WTC11 (cell line): ENCODE measurements around the gene CIRBP. TPM values are rescaled to one million over a fixed set of nuclear protein-coding genes. Genes with fewer than 3 reads are reported as not detected.

ENCODE experiments used
- ATAC-seq: fragments of 200-7000 bp; cut with Tn5 transposase; 2 replicates; pipeline ENCODE4 v1.10.0; 2021; ENCODE audit warnings: mild to moderate bottlenecking, moderate library complexity
- CTCF ChIA-PET: fragments of 300-600 bp; sonication (Branson Sonifier 250); formaldehyde crosslinking; loops from one replicate; lab custom pipeline; 2021; ENCODE audit warnings: antibody characterized with exemption; lab: Charles Lee
- POLR2A ChIA-PET: fragments of 350-600 bp; sonication (Branson Sonifier 250); formaldehyde crosslinking; loops from one replicate; lab custom pipeline; 2021; ENCODE audit warnings: antibody characterized with exemption; lab: Charles Lee
- DNase-seq: peaks from one replicate; pipeline ENCODE4 v3.0.0; 2021; ENCODE audit warnings: low spot score
- H3K27ac Mint-ChIP-seq: 2 replicates; pipeline ENCODE4 v1.8.0; 2021; ENCODE audit warnings: mixed read lengths
- H3K27me3 Mint-ChIP-seq: 2 replicates; pipeline ENCODE4 v1.8.0; 2021; ENCODE audit warnings: low read depth, mild to moderate bottlenecking, moderate library complexity, mixed read lengths
- H3K36me3 Mint-ChIP-seq: 2 replicates; pipeline ENCODE4 v1.8.0; 2021; ENCODE audit warnings: mixed read lengths
- H3K4me1 Mint-ChIP-seq: 2 replicates; pipeline ENCODE4 v1.8.0; 2022; ENCODE audit warnings: mixed read lengths
- H3K4me3 Mint-ChIP-seq: 2 replicates; pipeline ENCODE4 v1.8.0; 2021; ENCODE audit warnings: mild to moderate bottlenecking, moderate library complexity, mixed read lengths
- H3K9me3 Mint-ChIP-seq: 2 replicates; pipeline ENCODE4 v1.8.0; 2021; ENCODE audit warnings: mixed read lengths
- ATF6 ChIP-seq: sonication (generic); formaldehyde crosslinking; IDR thresholded peaks from 2 replicates; pipeline ENCODE4 v1.8.1; 2023; ENCODE audit warnings: mild to moderate bottlenecking, missing genetic modification reagents
- CREB1 ChIP-seq: sonication (generic); formaldehyde crosslinking; IDR thresholded peaks from 2 replicates; pipeline ENCODE4 v1.8.0; 2023; ENCODE audit warnings: mild to moderate bottlenecking, missing genetic modification reagents
- GABPB1 ChIP-seq: sonication (generic); formaldehyde crosslinking; IDR thresholded peaks from 2 replicates; pipeline ENCODE4 v1.8.1; 2023; ENCODE audit warnings: mild to moderate bottlenecking, missing genetic modification reagents
- GRHL2 ChIP-seq: fragments of 250-450 bp; sonication (Bioruptor Pico); IDR thresholded peaks from 2 replicates; pipeline ENCODE4 v1.8.0; 2022; ENCODE audit warnings: mild to moderate bottlenecking, moderate library complexity; ENCODE audit not compliant: insufficient replicate concordance, severe bottlenecking
- HMGA2 ChIP-seq: fragments of 250-450 bp; sonication (Bioruptor Pico); IDR thresholded peaks from 2 replicates; pipeline ENCODE4 v1.4.0; 2021; ENCODE audit warnings: mild to moderate bottlenecking, moderate library complexity
- JUN ChIP-seq: sonication (generic); formaldehyde crosslinking; IDR thresholded peaks from 2 replicates; pipeline ENCODE4 v1.8.0; 2023; ENCODE audit warnings: mild to moderate bottlenecking, missing genetic modification reagents
- KAT7 ChIP-seq: sonication (generic); formaldehyde crosslinking; IDR thresholded peaks from 2 replicates; pipeline ENCODE4 v1.8.1; 2023; ENCODE audit warnings: missing genetic modification reagents, mild to moderate bottlenecking, borderline replicate concordance
- PRRX2 ChIP-seq: fragments of 250-450 bp; sonication (Bioruptor Pico); IDR thresholded peaks from 2 replicates; pipeline ENCODE4 v1.8.0; 2021; ENCODE audit warnings: mild to moderate bottlenecking
- SOX15 ChIP-seq: fragments of 250-450 bp; sonication (Bioruptor Pico); IDR thresholded peaks from 2 replicates; pipeline ENCODE4 v1.9.0; 2021; ENCODE audit warnings: mild to moderate bottlenecking
- TEAD1 ChIP-seq: sonication (generic); formaldehyde crosslinking; IDR thresholded peaks from 2 replicates; pipeline ENCODE4 v1.8.0; 2022; ENCODE audit warnings: mild to moderate bottlenecking, missing genetic modification reagents
- ZNF121 ChIP-seq: sonication (generic); formaldehyde crosslinking; IDR thresholded peaks from 2 replicates; pipeline ENCODE4 v1.8.0; 2023; ENCODE audit warnings: missing genetic modification reagents
- ZNF232 ChIP-seq: sonication (generic); formaldehyde crosslinking; IDR thresholded peaks from 2 replicates; pipeline ENCODE4 v1.8.0; 2022; ENCODE audit warnings: mild to moderate bottlenecking, missing genetic modification reagents
- ZNF396 ChIP-seq: fragments of 250-450 bp; sonication (Bioruptor Pico); IDR thresholded peaks from 2 replicates; pipeline ENCODE4 v1.8.0; 2021; ENCODE audit warnings: mild to moderate bottlenecking, moderate library complexity, borderline replicate concordance
- total RNA-seq: library from RNA; stranded (reverse); gene quantifications from 3 replicates; pipeline ENCODE4 v1.2.3, GENCODE V29; 2021
- TF ChIP-seq, protein P1 (sequence below): sonication (generic); formaldehyde crosslinking; IDR thresholded peaks from 2 replicates; pipeline ENCODE4 v1.8.1; 2023; ENCODE audit warnings: mild to moderate bottlenecking, missing genetic modification reagents, moderate library complexity
- TF ChIP-seq, protein P2 (sequence below): sonication (generic); formaldehyde crosslinking; IDR thresholded peaks from 2 replicates; pipeline ENCODE4 v1.8.0; 2022; ENCODE audit warnings: mild to moderate bottlenecking, missing genetic modification reagents
- TF ChIP-seq, protein P3 (sequence below): fragments of 250-450 bp; sonication (Bioruptor Pico); IDR thresholded peaks from 2 replicates; pipeline ENCODE4 v1.9.0; 2021; ENCODE audit warnings: mild to moderate bottlenecking
- TF ChIP-seq, protein P4 (sequence below): sonication (generic); formaldehyde crosslinking; IDR thresholded peaks from 2 replicates; pipeline ENCODE4 v1.8.0; 2023; ENCODE audit warnings: missing genetic modification reagents, mild to moderate bottlenecking, borderline replicate concordance

Gene CIRBP
- total RNA-seq, 1 experiment from 2014 or later, result 298 TPM

- peaks cover 54% of the 10 kb centered on the region for H3K4me1 Mint-ChIP-seq
- ATAC-seq, result no peak
- TF ChIP-seq, protein P1, sequence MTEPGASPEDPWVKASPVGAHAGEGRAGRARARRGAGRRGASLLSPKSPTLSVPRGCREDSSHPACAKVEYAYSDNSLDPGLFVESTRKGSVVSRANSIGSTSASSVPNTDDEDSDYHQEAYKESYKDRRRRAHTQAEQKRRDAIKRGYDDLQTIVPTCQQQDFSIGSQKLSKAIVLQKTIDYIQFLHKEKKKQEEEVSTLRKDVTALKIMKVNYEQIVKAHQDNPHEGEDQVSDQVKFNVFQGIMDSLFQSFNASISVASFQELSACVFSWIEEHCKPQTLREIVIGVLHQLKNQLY (CRISPR knock-in tag), result no peak
- TF ChIP-seq ZNF121 (no peak), ZNF232 (CRISPR knock-in tag) (0 out of 2 replicates have a peak, but pooled peaks have one; percentile 22), PRRX2 (CRISPR knock-in tag) (no peak)
- TF ChIP-seq, protein P2, sequence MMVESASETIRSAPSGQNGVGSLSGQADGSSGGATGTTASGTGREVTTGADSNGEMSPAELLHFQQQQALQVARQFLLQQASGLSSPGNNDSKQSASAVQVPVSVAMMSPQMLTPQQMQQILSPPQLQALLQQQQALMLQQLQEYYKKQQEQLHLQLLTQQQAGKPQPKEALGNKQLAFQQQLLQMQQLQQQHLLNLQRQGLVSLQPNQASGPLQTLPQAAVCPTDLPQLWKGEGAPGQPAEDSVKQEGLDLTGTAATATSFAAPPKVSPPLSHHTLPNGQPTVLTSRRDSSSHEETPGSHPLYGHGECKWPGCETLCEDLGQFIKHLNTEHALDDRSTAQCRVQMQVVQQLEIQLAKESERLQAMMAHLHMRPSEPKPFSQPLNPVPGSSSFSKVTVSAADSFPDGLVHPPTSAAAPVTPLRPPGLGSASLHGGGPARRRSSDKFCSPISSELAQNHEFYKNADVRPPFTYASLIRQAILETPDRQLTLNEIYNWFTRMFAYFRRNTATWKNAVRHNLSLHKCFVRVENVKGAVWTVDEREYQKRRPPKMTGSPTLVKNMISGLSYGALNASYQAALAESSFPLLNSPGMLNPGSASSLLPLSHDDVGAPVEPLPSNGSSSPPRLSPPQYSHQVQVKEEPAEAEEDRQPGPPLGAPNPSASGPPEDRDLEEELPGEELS, result 0 out of 2 replicates have a peak, but pooled peaks have one; percentile 61
- H3K9me3 Mint-ChIP-seq, result no peaks in the 10 kb centered on the region
- H3K27ac Mint-ChIP-seq, result peak overlapping the region; percentile 84
- H3K4me3 Mint-ChIP-seq, result peak overlapping the region; percentile 76
- no peak for DNase-seq
- POLR2A ChIA-PET, result interaction anchor here (0.5 to 2.8 kb wide), 18 partner anchors 9 to 240 kb away, joined by 3 to 37 read pairs (median 6); partner anchors contain the start of gene ATP5F1D
- peaks cover 34% of the 10 kb centered on the region for H3K36me3 Mint-ChIP-seq
- CTCF ChIA-PET, result interaction anchor here (0.8 to 15.6 kb wide), 12 partner anchors 9 to 204 kb away, joined by 3 to 648 read pairs (median 3); partner anchors contain the start of genes ATP5F1D and MIDN
- peaks cover 7% of the 10 kb centered on the region for H3K27me3 Mint-ChIP-seq
Measured at GRCh38 chr19:1268226-1269064, 687 bp upstream of the CIRBP start.

DNA sequence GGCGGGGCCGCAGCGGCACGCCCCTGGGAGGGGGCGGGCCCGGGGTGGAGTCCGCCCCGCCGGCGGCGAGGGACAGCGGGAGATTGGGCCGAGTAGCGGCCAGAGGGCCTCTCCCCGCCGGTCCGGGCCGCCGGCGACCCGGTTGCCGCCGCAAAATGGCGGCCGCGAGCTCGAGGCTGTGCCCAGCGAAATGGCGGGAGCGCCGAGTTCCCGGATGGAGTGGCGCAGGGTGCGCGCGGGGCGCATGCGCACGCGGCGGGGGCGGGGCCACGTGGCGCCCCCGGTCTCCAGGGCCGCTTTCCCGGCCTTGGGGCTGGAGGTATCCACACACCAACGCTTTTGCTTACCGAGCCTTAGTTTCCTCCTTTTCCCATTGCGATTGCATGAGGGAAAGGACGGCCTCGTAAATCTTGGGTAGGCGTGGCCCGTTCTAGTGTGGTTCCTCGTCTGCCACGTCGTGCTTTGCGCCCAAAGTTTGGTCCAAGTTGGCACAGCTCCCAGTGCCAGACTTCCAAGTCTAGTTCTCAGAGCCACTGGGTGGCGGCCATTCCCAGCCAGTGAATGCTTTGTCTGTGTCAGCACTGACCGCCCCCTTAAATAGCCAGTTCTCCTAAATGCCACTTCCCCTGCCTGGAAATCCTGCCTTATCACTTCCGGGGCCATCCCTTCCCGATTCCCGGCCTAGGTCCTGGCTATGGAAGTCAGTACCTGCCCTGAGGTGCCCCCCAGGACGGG, 513 bp downstream of the CIRBP start:
- ATAC-seq (peak; percentile 0), DNase-seq (peak; percentile 79)
- H3K27ac Mint-ChIP-seq, result peak overlapping the region; percentile 97
- H3K4me1 Mint-ChIP-seq, result peaks cover 61% of the 10 kb centered on the region
- peaks cover 7% of the 10 kb centered on the region for H3K27me3 Mint-ChIP-seq
- H3K9me3 Mint-ChIP-seq, result no peaks in the 10 kb centered on the region
- ChIA-PET CTCF (interaction anchor here (0.8 to 15.6 kb wide), 12 partner anchors 10 to 205 kb away, joined by 3 to 648 read pairs (median 3); partner anchors contain the start of gene ATP5F1D), POLR2A (interaction anchor here (0.6 to 2.8 kb wide), 18 partner anchors 10 to 299 kb away, joined by 3 to 37 read pairs (median 4); no protein-coding TSS in a partner anchor)
- H3K36me3 Mint-ChIP-seq, result peaks cover 42% of the 10 kb centered on the region
- H3K4me3 Mint-ChIP-seq, result peak overlapping the region; percentile 79
- TF ChIP-seq HMGA2 (CRISPR knock-in tag), result no peak
- TF ChIP-seq, protein P3, sequence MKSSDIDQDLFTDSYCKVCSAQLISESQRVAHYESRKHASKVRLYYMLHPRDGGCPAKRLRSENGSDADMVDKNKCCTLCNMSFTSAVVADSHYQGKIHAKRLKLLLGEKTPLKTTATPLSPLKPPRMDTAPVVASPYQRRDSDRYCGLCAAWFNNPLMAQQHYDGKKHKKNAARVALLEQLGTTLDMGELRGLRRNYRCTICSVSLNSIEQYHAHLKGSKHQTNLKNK (CRISPR knock-in tag), result no peak
- TF ChIP-seq TEAD1, result no peak
- TF ChIP-seq ATF6 (CRISPR knock-in tag), result no peak
- no peak for TF ChIP-seq JUN (CRISPR knock-in tag)
- TF ChIP-seq, protein P1 (CRISPR knock-in tag), result no peak
- no peak for TF ChIP-seq SOX15 (CRISPR knock-in tag)
- no peak for TF ChIP-seq CREB1 (CRISPR knock-in tag)
- TF ChIP-seq, protein P4, sequence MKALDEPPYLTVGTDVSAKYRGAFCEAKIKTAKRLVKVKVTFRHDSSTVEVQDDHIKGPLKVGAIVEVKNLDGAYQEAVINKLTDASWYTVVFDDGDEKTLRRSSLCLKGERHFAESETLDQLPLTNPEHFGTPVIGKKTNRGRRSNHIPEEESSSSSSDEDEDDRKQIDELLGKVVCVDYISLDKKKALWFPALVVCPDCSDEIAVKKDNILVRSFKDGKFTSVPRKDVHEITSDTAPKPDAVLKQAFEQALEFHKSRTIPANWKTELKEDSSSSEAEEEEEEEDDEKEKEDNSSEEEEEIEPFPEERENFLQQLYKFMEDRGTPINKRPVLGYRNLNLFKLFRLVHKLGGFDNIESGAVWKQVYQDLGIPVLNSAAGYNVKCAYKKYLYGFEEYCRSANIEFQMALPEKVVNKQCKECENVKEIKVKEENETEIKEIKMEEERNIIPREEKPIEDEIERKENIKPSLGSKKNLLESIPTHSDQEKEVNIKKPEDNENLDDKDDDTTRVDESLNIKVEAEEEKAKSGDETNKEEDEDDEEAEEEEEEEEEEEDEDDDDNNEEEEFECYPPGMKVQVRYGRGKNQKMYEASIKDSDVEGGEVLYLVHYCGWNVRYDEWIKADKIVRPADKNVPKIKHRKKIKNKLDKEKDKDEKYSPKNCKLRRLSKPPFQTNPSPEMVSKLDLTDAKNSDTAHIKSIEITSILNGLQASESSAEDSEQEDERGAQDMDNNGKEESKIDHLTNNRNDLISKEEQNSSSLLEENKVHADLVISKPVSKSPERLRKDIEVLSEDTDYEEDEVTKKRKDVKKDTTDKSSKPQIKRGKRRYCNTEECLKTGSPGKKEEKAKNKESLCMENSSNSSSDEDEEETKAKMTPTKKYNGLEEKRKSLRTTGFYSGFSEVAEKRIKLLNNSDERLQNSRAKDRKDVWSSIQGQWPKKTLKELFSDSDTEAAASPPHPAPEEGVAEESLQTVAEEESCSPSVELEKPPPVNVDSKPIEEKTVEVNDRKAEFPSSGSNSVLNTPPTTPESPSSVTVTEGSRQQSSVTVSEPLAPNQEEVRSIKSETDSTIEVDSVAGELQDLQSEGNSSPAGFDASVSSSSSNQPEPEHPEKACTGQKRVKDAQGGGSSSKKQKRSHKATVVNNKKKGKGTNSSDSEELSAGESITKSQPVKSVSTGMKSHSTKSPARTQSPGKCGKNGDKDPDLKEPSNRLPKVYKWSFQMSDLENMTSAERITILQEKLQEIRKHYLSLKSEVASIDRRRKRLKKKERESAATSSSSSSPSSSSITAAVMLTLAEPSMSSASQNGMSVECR (CRISPR knock-in tag), result no peak; the same call in 1 of the 2 replicates
- TF ChIP-seq ZNF396 (CRISPR knock-in tag), result no peak
- TF ChIP-seq, protein P2, result no peak; the same call in 1 of the 2 replicates
- no peak for TF ChIP-seq KAT7 (CRISPR knock-in tag)
- TF ChIP-seq GABPB1, result no peak
- TF ChIP-seq GRHL2 (CRISPR knock-in tag), result no peak
